K562 (cell line): Measurements from ENCODE around the gene CENPP. TPM values are rescaled to one million over a fixed set of nuclear protein-coding genes. Genes with fewer than 3 reads are reported as not detected.
A peak's percentile ranks its signal among the peaks of the same experiment; 100 is the strongest.

Experiments used
- ATAC-seq: fragments of 200-7000 bp; cut with Tn5 transposase; 3 replicates; pipeline ENCODE4 v1.9.1; 2020; ENCODE audit warnings: moderate library complexity
- BruUV-seq: library from RNA; stranded (reverse); fragments of 400-500 nt; replicated peaks from 2 replicates; lab custom pipeline; 2021; lab: Mats Ljungman, UMichigan
- CTCF ChIA-PET: fragments of 300-600 bp; formaldehyde crosslinking; extraction: SDS; loops from one replicate; lab custom pipeline; 2021; ENCODE audit warnings: low intra/inter-chr PET ratio; lab: Yijun Ruan, JAX
- POLR2A ChIA-PET: fragments of 300-600, 350-650 bp; sonication (Branson Sonifier 250); formaldehyde crosslinking; extraction: SDS; loops from one replicate; lab custom pipeline; 2021; ENCODE audit warnings: antibody characterized with exemption, inconsistent platforms; lab: Yijun Ruan, JAX
- DNase-seq, 4 experiments: peaks; one replicate each; pipeline versions ENCODE4 v3.0.0 to v3.0.0-alpha.2; 2011 to 2018; ENCODE audit warnings: low spot score in 3 of 4, mixed read lengths in 3 of 4; ENCODE audit errors: extremely low read depth in 1 of 4
- FAIRE-seq: peaks from 2 replicates; lab custom pipeline; 2011; peaks lifted over from hg19 to GRCh38; lab: Jason Lieb, UNC
- H2AFZ ChIP-seq: 2 replicates; pipeline ENCODE4 v1.6.0; 2011; ENCODE audit warnings: low read depth, low read length, control low read depth, inconsistent platforms
- H3K27ac ChIP-seq: fragments of 200-600 bp; 3 replicates; pipeline ENCODE4 v1.8.0; 2011; ENCODE audit warnings: low read depth, mild to moderate bottlenecking, control low read depth, inconsistent platforms, low read length, moderate library complexity, mixed read lengths; ENCODE audit errors: extremely low read depth
- H3K27me3 ChIP-seq, 2 experiments: fragments of 300-600 bp in 1 of 2; 2 replicates in 1 of 2; 3 replicates in 1 of 2; pipeline versions ENCODE4 v1.6.0 to v1.8.0; 2011; ENCODE audit warnings: inconsistent platforms in 2 of 2, low read length in 2 of 2, mild to moderate bottlenecking in 1 of 2, mixed read lengths in 1 of 2, moderate library complexity in 1 of 2; ENCODE audit not compliant: control insufficient read depth in 2 of 2, insufficient read depth in 2 of 2
- H3K36me3 ChIP-seq: fragments of 300-600 bp; 3 replicates; pipeline ENCODE4 v1.8.0; 2011; ENCODE audit warnings: mild to moderate bottlenecking, low read length, inconsistent platforms; ENCODE audit not compliant: control insufficient read depth, insufficient read depth
- H3K4me1 ChIP-seq, 2 experiments: fragments of 200-600 bp in 1 of 2; replicated peaks in 1 of 2; 2 replicates in 1 of 2; 3 replicates in 1 of 2; pipeline versions ENCODE4 v1.5.1 to v1.8.0; 2011; ENCODE audit warnings: inconsistent platforms in 2 of 2, low read length in 2 of 2, mild to moderate bottlenecking in 1 of 2, mixed read lengths in 1 of 2, moderate library complexity in 1 of 2; ENCODE audit not compliant: control insufficient read depth in 2 of 2, insufficient read depth in 2 of 2
- H3K4me2 ChIP-seq: 2 replicates; pipeline ENCODE4 v1.6.1; 2011; ENCODE audit warnings: low read length, control low read depth, inconsistent platforms, mixed read lengths; ENCODE audit not compliant: insufficient read depth
- H3K4me3 ChIP-seq: fragments of 200-600 bp; sonication (generic), shearing (Covaris generic); 2 replicates; pipeline ENCODE4 v1.5.1; 2016; ENCODE audit warnings: control low read depth, inconsistent platforms
- H3K79me2 ChIP-seq: fragments of 200-600 bp; 3 replicates; pipeline ENCODE4 v1.8.0; 2011; ENCODE audit warnings: low read length, inconsistent platforms; ENCODE audit not compliant: control insufficient read depth, insufficient read depth
- H3K9ac ChIP-seq, 2 experiments: 2 replicates each; pipeline versions ENCODE4 v1.6.0 to v1.6.1; 2011; ENCODE audit warnings: low read depth in 2 of 2, low read length in 2 of 2, control low read depth in 1 of 2, inconsistent platforms in 1 of 2, mild to moderate bottlenecking in 1 of 2, mixed read lengths in 1 of 2; ENCODE audit not compliant: insufficient read depth in 1 of 2
- H3K9me1 ChIP-seq: one replicate; pipeline ENCODE4 v1.6.0; 2011; ENCODE audit warnings: inconsistent platforms, mild to moderate bottlenecking, low read length, moderate library complexity; ENCODE audit not compliant: control insufficient read depth, insufficient read depth
- H3K9me3 ChIP-seq: replicated peaks from 2 replicates; pipeline ENCODE4 v1.5.1; 2011; ENCODE audit warnings: low read depth, low read length, inconsistent platforms; ENCODE audit not compliant: control insufficient read depth, insufficient read depth
- H4K20me1 ChIP-seq: replicated peaks from 2 replicates; pipeline ENCODE4 v1.6.1; 2011; ENCODE audit warnings: low read length, inconsistent platforms, mixed read lengths; ENCODE audit not compliant: control insufficient read depth, insufficient read depth
- GABPB2 ChIP-seq: fragments of 250-450 bp; sonication (Bioruptor Pico); conservative IDR thresholded peaks from 2 replicates; pipeline ENCODE4 v1.5.1; 2021; ENCODE audit warnings: mild to moderate bottlenecking
- HCFC1 ChIP-seq: IDR thresholded peaks from 2 replicates; pipeline ENCODE4 v1.6.1; 2012; ENCODE audit warnings: low read depth, low read length, improper control_type of control experiment
- TFAM ChIP-seq: fragments of 250-450 bp; sonication (Bioruptor Pico); conservative IDR thresholded peaks from 2 replicates; pipeline ENCODE4 v1.5.0; 2021; ENCODE audit warnings: mild to moderate bottlenecking, moderate library complexity
- ZNF239 ChIP-seq: fragments of 250-450 bp; sonication (Bioruptor Pico); IDR thresholded peaks from 2 replicates; pipeline ENCODE4 v1.4.0; 2020; ENCODE audit warnings: mild to moderate bottlenecking
- WGBS: fragments of 100-300 bp; shearing (Covaris generic); methylation state at CpG from one replicate; pipeline ENCODE4 v1.1.6; 2016; ENCODE audit warnings: low coverage, mixed read lengths; ENCODE audit not compliant: insufficient coverage; ENCODE audit errors: missing lambda C conversion rate; 5-methylcytosine and 5-hydroxymethylcytosine counted together
- in situ Hi-C: fragments of 300-500 bp; cut with MboI; formaldehyde crosslinking; loops from 4 replicates; pipeline ENCODE4 v1.15.0; 2018; ENCODE audit warnings: inconsistent platforms, mixed read lengths
- intact Hi-C: fragments of 100-400 bp; cut with micrococcal nuclease; formaldehyde crosslinking; loops from 2 replicates; pipeline ENCODE4 v1.14.2; 2022
- polyA plus RNA-seq, 8 experiments: library from polyadenylated mRNA; depleted of rRNA in 4 of 8; stranded (reverse) in 5 of 8; unstranded in 3 of 8; fragments of >200 nt; fragmentation: Nextera tagmentation in 2 of 8; fragmentation: Illumina TruSeq in 1 of 8; extraction: Ambion mirVana in 2 of 8; extraction: Trizol in 1 of 8; gene quantifications; 2 replicates each; pipeline versions ENCODE4 v1.2.1 to v1.2.3, GENCODE V29; 2011 to 2014; ENCODE audit warnings: inconsistent platforms in 1 of 8, missing spikeins in 1 of 8
- total RNA-seq, 7 experiments: library from RNA; depleted of rRNA in 6 of 7; stranded (reverse); fragments of >200 nt in 6 of 7; fragmentation: Illumina TruSeq in 2 of 7; extraction: Trizol in 2 of 7; gene quantifications; 2 replicates each; pipeline versions ENCODE4 v1.2.1 to v1.2.3, GENCODE V29; 2011 to 2021; ENCODE audit warnings: low replicate concordance in 1 of 7
- TF ChIP-seq, protein P1 (sequence below): fragments of 250-450 bp; sonication (Bioruptor Pico); IDR thresholded peaks from 2 replicates; pipeline ENCODE4 v1.5.0; 2020; ENCODE audit warnings: mild to moderate bottlenecking

CENPP gene
- total and polyA plus RNA-seq, 9 of the 15 experiments (the other 6 are each of a cell fraction or from before 2014, with no cell fraction given), result 8.0 to 28.5 (median 17.9) TPM

DNA sequence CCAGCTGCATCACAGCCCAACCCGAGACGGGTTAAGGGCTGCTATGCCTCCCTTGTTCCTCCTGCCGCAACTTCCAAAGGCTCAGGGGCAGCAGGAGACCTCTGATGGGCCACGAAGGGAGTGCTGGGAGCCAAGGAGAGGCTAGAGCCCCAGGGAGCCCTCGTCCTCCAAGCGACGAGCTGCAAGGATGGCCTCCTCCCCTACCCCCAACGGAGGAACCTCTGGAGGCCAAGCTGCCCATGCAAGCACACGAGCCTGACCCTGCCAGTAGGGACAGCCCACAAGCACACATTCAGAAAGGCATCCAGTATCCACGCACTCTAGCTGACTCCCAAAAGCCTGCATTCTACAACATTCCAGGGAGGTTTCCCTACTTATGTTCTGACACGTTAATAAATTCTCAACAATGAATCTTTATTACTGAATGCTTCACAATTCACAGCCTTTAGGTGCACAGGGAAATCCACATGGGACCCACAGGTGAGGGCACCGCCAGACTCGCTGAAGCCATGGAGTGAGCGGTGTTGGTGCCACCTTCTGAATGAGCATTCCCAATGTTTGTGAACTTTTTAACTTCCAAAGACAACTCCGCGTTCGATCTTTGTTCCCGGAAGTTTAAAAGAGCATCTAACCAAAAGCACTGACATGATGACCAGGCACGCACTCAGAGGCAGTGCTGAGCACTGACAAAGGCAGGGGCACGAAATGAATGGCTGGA is 315.5 kb downstream of the CENPP start (continued):
- no peak for TF ChIP-seq GABPB2

DNA sequence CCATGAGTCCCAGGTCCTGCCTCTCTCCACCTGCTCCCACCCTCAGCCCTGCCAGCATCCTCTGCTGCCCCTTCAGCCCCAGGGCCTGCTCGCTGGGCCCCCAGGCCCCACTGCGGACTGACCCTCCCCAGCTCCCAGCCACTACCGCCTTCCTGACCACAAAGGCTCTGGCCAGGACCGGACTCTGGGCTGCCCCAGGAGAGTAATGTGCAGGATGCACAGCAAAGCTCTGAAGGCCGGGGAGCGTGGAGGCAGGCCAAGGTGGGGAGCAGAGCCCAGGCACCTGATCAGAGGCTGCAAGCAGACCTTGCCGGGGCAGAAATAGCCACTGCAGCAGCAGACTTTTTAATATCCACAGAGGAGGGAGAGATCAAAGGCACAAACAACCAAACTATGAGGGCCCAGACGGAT is 316.3 kb downstream of the CENPP start:
- WGBS, result 90% methylated on average over 5 of the region's 8 CpGs
- intact Hi-C loops (no loop called here), in situ Hi-C loops (no loop called here)
- no peaks in the 10 kb centered on the region for H3K79me2 ChIP-seq
- H3K9me3 ChIP-seq, result no peaks in the 10 kb centered on the region
- no peak for ATAC-seq
- DNase-seq, result no peak
- H3K4me3 ChIP-seq, result no peak overlapping the region
- BruUV-seq, result no TSS peak
- H3K27me3 ChIP-seq, result no peaks in the 10 kb centered on the region
- H3K36me3 ChIP-seq, result peaks cover 82% of the 10 kb centered on the region
- H3K4me2 ChIP-seq, result no peak overlapping the region
- H3K9me1 ChIP-seq, result no peaks in the 10 kb centered on the region
- ChIA-PET POLR2A (interaction anchor here (0.6 kb wide), 1 partner anchor 334 kb away, joined by 5 read pairs; no protein-coding TSS in a partner anchor), CTCF (no interaction called here)
- peak overlapping the region in 1 of 2 experiments; percentile 26; a peak in 1 of 4 replicates for H3K9ac ChIP-seq
- no peak overlapping the region for H2AFZ ChIP-seq
- no peaks in the 10 kb centered on the region; the same call in 1 of the 2 replicates for H4K20me1 ChIP-seq
- FAIRE-seq, result no peak
- TF ChIP-seq, protein P1, sequence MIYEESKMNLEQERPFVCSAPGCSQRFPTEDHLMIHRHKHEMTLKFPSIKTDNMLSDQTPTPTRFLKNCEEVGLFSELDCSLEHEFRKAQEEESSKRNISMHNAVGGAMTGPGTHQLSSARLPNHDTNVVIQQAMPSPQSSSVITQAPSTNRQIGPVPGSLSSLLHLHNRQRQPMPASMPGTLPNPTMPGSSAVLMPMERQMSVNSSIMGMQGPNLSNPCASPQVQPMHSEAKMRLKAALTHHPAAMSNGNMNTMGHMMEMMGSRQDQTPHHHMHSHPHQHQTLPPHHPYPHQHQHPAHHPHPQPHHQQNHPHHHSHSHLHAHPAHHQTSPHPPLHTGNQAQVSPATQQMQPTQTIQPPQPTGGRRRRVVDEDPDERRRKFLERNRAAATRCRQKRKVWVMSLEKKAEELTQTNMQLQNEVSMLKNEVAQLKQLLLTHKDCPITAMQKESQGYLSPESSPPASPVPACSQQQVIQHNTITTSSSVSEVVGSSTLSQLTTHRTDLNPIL (CRISPR knock-in tag), result no peak
- TF ChIP-seq TFAM (CRISPR knock-in tag) (no peak), ZNF239 (CRISPR knock-in tag) (no peak), HCFC1 (no peak)
- H3K4me1 ChIP-seq, result no peaks in the 10 kb centered on the region
- H3K27ac ChIP-seq, result no peak overlapping the region
